ENCODE results near the gene PDE2A. TPM values are rescaled to one million over a fixed set of nuclear protein-coding genes. Genes with fewer than 3 reads are reported as not detected.
A peak's percentile ranks its signal among the peaks of the same experiment; 100 is the strongest.
"Not testable (repeated sequence)": the region's sequence is repeated elsewhere in the genome, so short reads cannot be mapped to it uniquely, and the experiment has no call there.

Gene PDE2A
- total RNA-seq, 2 donors from 2014 or later: 40.9 to 41.6 TPM

DNA sequence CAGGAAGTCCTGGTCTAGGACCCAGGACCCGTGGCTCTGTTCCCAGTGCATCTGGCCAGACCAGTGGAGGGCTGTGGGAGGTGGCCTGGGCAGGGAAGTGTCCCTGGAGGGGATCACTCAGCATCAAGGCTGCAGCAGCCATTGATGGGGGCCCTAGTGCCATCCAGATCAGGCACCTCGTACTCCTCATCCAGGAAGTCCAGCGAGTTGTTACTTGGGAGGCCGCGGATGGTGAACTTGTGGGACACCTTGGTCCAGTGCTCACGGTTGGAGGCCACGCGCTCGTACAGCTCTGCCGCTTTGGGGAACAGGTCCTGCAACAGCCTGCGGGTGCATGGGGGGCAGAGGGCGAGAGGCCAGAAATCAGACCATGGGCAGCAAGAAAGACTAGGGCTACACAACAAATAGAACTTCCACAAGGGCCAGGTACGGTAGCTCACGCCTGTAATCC is 96.9 kb downstream of the PDE2A start:
- intact Hi-C loops (cut with DNase I): loop anchor here in 1 of 2 donors (10.0 kb wide), 1 partner anchor 102 kb away; no protein-coding TSS in a partner anchor
- no peak for ATAC-seq
- DNase-seq: no peak

GRCh38 chr11:72576661-72577060 is 97.6 kb downstream of the PDE2A start:
- ATAC-seq (no peak), DNase-seq (no peak)
- intact Hi-C loops (cut with DNase I): loop anchor here in 1 of 2 donors (10.0 kb wide), 1 partner anchor 102 kb away; no protein-coding TSS in a partner anchor

- DNase-seq: no peak
- no peak for ATAC-seq
- intact Hi-C loops (cut with DNase I): loop anchor here in 1 of 2 donors (10.0 kb wide), 1 partner anchor 101 kb away; no protein-coding TSS in a partner anchor
These were observed 98.0 kb downstream of the PDE2A start for GRCh38 chr11:72576243-72576595.

DNA sequence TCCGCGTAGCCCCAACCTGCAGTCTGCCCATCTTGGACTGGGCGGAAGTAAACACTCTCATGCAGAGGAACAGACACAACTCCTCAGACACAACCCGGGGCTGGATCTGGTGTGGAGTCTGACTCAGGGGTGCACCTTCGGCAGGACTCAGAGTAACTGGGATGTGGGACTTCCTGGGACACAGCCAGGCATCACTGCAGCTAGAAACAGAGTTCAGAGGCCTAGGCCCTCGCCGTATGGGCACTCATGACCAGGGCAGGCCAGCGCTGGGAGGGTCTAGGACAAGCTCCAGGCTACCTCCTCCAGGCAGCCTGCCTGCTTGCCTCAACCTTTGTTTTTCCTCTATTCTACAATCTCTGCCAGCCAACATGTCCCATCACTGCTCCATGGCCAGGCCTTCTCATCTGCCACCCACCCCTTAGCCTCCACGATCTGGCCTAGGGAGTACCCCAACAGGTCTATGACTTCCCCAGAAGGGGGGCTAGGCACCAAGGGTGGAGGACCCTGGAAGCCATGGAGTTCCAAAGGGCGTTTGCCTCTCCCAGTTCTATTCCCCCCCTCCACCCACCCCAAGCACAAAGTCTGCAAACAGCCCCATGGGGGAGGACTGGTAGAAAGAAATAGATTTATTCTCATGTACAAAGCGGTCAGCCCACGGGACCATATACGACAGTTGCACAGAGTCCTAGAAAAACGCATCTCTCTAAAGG is 98.5 kb downstream of the PDE2A start:
- ATAC-seq (no peak), DNase-seq (no peak)
- intact Hi-C loops (cut with DNase I): loop anchor here in 1 of 2 donors (10.0 kb wide), 1 partner anchor 101 kb away; no protein-coding TSS in a partner anchor

DNA sequence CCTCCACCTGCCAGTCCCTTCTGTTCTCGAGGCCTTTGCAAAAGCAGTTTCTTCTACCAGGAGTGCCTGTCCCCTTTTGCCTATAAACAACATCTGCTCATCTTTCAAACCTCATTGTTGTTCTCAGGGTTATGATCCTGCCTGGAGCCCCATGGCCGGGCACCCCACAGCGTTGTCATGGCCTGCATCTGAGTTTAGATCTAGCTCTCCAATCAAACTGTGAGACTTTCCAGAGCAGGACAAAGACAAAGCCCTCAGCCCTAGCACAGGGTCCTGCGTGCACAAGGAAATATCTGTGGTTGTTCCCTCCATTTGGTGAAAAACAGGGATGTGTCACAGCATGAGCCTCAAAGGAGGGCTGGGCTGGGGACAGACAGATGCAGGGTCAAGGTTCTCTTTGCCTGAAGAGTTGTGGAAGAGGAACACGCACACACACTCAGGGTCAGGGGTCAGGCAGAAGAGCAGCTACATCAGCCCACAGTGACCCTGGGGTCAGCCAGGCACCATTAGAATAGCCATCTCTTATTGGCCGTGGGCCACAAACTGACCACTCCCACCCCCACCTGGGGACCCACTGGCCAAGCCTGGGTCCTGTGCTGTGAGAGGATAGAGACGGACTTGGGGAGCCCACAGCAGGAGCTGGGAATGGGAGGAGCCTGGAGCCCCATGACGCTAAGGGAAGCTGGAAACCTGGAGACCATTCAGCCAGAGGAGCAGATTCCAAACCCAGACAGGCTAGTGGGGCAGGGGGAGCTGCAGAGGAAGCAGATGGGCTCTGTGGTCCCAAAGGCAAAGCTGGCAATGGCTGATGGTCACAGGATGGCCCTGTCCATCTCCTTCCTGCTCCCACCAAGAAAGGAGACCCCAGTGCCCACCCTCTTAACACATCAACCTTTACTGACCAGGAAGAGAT is 99.4 kb downstream of the PDE2A start:
- ATAC-seq (no peak), DNase-seq (no peak)
- intact Hi-C loops (cut with DNase I): loop anchor here (5.0 to 10.0 kb wide), 2 partner anchors 93 to 100 kb away; no protein-coding TSS in a partner anchor

DNA sequence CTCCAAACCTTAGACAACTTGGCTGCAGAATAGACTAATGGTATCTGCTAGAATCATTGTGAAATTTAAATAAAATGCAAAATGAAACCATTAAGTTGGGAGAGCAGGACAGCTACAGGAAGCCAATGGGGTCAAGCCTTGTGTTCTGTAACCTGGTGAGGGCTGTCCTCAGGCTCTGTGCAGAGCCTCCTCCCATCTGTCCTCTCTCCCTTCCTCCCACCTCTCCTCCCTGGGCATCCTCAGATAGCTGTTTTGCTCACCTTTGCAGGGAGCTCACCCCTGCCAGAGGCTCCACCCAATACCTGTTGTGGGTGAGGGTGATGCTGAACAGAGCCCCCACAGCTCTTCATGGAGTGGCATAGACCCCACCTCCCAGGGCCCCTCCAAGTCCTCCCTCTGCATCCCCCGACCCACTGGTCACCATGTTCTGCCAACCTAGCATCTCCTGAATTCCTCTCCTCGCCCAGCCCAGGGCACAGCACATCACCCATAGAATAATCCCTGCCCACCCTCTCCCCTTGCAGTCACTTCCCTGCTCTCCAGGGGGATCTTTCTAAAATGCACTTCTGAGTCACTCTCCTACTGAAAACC is 100.3 kb downstream of the PDE2A start:
- intact Hi-C loops (cut with DNase I): loop anchor here (5.0 to 10.0 kb wide), 2 partner anchors 92 to 99 kb away; no protein-coding TSS in a partner anchor
- no peak for DNase-seq
- no peak for ATAC-seq

GRCh38 chr11:72573072-72573854 is 101.0 kb downstream of the PDE2A start:
- no peak for DNase-seq
- peak; percentile 69 to 79 for ATAC-seq
- intact Hi-C loops (cut with DNase I): loop anchor here (5.0 to 10.0 kb wide), 2 partner anchors 91 to 98 kb away; no protein-coding TSS in a partner anchor

DNA sequence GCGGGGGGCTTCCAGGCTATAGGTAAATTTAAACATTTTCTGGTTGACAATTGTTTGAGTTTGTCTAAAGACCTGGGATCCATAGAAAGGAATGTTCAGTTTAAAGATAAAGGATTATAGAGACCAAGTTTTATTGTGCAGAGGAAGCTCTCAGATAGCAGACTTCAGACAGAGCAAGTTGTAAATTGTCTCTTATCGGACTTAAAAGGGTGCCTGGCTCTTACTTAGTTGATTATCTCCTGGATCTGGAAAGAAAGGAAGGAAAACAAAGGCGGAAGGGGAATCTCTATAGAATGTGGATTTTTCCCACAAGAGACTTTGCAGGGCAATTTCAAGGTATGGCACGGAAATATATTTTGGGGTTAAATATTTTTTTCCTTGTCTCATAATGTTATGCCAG is 101.7 kb downstream of the PDE2A start:
- not testable (repeated sequence) for DNase-seq, ATAC-seq
- intact Hi-C loops (cut with DNase I): loop anchor here (5.0 to 10.0 kb wide), 2 partner anchors 90 to 98 kb away; no protein-coding TSS in a partner anchor

DNA sequence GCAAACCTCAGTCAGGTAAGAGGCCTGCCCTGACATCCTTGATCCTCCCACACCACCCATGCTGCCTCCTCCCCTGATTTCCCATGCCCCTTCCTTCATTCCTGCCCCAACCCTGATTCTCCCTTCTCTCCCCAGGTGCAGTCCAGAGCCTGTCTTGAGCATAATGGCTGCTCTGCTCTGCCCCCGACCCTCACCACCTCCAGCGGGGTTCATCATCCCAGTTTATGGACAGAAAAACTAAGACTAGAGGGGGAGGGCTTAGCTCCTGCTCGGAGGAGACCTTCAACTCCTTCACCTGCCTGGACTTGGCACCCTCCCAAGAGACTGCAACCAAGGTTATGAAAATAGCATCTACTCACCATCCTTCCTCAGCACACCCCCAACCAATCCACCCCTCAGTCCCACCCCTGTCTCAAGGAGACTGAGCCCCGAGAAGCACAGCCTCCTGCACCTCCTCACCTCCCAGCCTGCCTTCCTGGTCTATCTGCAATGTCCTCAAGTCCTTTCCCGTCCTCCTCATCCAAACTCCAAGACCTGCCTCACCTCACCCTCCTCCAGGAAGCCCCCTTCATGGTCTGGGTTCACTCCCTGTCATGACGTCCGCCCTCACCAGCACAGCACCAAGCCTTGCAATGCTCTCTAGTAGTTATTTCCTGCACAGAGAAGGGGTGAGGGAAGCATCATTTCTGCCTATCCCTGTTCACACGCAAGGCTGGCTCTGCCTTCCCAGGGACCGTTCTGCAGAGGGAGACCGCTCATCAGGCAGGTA is 103.1 kb downstream of the PDE2A start:
- ATAC-seq: no peak
- no peak for DNase-seq
- intact Hi-C loops (cut with DNase I): loop anchor here (5.0 to 10.0 kb wide), 2 partner anchors 89 to 96 kb away; no protein-coding TSS in a partner anchor

DNA sequence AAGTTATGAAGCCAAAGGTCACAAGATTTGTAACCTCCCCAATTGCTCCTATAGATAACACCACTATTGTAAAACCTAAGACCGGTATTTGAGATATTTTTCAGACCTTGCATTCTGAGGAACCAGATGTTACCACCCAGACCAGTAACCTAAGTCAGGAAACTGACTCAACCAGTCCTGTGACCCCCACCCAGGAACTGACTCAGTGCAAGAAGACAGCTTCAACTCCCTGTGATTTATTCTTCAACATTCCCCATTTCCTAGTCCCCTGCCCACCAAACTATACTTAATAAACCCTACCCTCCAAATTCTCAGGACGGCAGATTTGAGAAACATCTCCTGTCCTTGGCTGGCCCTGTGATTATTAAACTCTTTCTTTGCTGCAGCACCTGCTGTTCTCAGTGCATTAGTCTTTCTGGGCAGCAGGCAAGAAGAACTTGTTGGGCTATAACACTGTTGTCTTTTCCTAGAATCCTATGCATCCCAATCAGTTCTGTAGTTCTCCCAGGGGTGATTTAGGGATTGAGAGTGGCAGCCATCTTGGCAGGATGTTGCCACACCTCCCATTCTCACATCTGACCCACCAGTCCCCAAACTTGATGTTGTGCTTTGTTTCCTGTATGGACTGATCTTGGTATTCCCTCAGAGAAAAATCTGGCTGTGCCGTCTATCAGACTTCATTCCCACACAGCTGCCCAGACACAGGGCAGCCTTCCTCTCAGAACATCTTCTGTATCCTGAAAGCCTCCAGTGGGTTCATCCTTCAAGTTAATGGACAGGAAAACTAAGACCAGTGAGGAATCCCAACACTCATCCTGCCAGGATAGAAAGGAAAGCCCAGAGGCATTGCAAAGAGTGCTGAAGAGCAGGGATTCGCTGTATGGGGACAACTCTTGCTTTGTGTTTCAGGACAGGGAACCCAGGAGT is 104.0 kb downstream of the PDE2A start:
- ATAC-seq: peak in 1 of 2 donors; percentile 19
- intact Hi-C loops (cut with DNase I): loop anchor here (5.0 to 10.0 kb wide), 2 partner anchors 88 to 95 kb away; no protein-coding TSS in a partner anchor
- no peak for DNase-seq

- intact Hi-C loops (cut with DNase I): no loop called here
- no peak for DNase-seq
- no peak for ATAC-seq
These were observed 105.4 kb downstream of the PDE2A start for GRCh38 chr11:72568861-72569260.

DNA sequence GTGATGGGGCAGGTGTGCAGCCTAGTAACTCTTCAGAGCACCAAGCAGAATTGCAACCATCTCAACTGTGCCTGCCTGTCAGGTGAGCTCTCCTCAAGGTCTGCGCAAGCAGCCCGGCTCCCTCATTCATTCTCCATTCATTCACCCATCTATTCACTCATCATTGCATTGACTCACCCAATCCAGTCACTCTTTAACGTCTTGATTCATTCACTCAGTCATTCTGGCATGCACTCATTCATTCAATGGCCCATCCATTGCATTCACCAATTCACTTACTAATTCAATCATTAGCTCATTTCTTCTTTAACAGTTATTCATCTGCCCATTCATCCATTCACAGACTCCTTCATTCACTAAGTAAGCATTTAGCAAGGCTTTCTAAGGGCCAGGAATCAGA is 111.8 kb downstream of the PDE2A start:
- intact Hi-C loops (cut with DNase I): no loop called here
- DNase-seq: no peak

DNA sequence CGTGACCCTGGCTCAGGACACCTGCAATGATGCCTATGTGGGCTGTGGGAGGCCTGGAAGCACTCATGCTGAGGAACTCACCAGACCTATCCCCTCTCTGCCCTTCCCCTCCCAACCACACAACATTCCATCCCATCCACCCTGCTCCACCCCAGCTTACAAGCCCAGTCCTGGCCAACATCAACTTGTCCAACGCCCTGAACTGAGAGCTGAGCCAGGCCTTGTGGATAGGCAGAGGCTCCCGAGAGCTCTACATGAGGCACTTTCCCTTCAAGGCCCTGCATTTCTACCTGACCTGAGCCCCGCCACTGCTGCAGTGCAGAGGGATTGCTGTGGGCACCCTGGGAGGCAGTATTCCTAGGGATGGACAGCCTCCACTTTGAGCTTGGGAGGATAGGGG is 112.4 kb downstream of the PDE2A start:
- intact Hi-C loops (cut with DNase I): no loop called here
- DNase-seq (no peak), ATAC-seq (peak; percentile 15 to 62)

More for the DNA sequence above, 111.8 kb downstream of the PDE2A start:
- no peak for ATAC-seq

GRCh38 chr11:72560864-72561263 is 113.4 kb downstream of the PDE2A start:
- ATAC-seq; DNase-seq; intact Hi-C loops (cut with DNase I): not testable (repeated sequence)

DNA sequence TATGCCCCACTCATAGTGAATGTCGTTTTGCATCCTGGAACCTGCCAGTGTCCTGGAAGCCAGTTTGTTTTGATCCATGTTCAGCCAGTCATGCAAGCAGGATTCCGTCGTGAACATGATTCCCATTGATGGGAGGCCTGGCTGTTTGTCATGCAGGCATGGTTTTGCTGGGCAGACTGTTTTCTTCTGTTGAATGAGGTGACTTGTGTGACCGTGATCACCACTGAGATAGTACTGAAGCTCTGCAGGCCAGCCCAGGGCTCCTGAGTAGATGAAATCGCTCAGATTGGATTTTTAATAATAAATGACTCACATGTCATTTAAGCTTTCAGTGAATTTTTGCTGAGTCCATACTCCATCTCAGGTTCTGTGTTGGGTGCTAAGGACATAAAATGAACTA is 117.8 kb downstream of the PDE2A start:
- ATAC-seq (no peak), DNase-seq (no peak)
- intact Hi-C loops (cut with DNase I): no loop called here

DNA sequence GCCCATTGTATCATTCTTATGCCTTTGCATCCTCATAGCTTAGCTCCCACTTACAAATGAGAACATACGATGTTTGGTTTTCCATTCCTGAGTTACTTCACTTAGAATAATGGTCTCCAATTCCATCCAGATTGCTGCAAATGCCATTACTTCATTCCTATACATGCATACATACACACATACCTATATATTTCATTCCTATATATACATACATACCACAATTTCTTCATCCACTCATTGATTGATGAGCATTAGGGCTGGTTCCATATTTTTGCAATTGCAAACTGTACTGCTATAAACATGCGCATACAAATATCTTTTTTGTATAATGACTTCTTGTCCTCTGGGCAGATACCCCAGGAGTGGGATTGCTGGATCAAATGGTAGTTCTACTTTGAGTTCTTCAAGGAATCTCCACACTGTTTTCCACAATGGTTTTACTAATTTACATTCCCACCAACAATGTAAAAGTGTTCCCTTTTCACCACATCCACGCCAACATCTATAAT is 119.2 kb downstream of the PDE2A start:
- intact Hi-C loops (cut with DNase I); ATAC-seq; DNase-seq: not testable (repeated sequence)
